Gastrocnemius medialis (tissue), 4 donors: ENCODE measurements around the gene AMN. TPM values are rescaled to one million over a fixed set of nuclear protein-coding genes. Genes with fewer than 3 reads are reported as not detected.

Source experiments
- ATAC-seq, 2 donors: fragments of 150-250 bp; one replicate each; pipeline ENCODE4 v1.9.1; 2016
- DNase-seq, 2 donors: peaks; one replicate each; pipeline ENCODE4 v3.0.0-alpha.2; 2019
- H3K27ac ChIP-seq, 4 donors: fragments of 200-600 bp; sonication (generic); 1 replicate in 1 of 4; 2 replicates in 3 of 4; pipeline ENCODE4 v1.5.1; 2016 to 2018; ENCODE audit warnings: mild to moderate bottlenecking in 2 of 4, moderate library complexity in 1 of 4
- H3K27me3 ChIP-seq, 3 donors: fragments of 200-600 bp; sonication (generic) in 2 of 3; 1 replicate in 1 of 3; 2 replicates in 2 of 3; pipeline versions ENCODE4 v1.5.1 to v1.6.0; 2016 to 2019; ENCODE audit warnings: mild to moderate bottlenecking in 1 of 3, moderate library complexity in 1 of 3
- H3K36me3 ChIP-seq, 2 donors: fragments of 200-600 bp; sonication (generic) in 1 of 2; one replicate each; pipeline ENCODE4 v1.5.1; 2017 to 2018
- H3K4me1 ChIP-seq, 2 donors: fragments of 200-600 bp; sonication (generic) in 1 of 2; one replicate each; pipeline ENCODE4 v1.5.1; 2016 to 2017; ENCODE audit warnings: mild to moderate bottlenecking in 2 of 2
- H3K4me3 ChIP-seq, 4 donors: fragments of 200-600 bp; sonication (generic) in 3 of 4; 1 replicate in 1 of 4; 2 replicates in 3 of 4; pipeline ENCODE4 v1.5.1; 2016 to 2019; ENCODE audit warnings: mild to moderate bottlenecking in 2 of 4
- H3K9me3 ChIP-seq, 3 donors: fragments of 200-600 bp; sonication (generic) in 2 of 3; 1 replicate in 1 of 3; 2 replicates in 2 of 3; pipeline ENCODE4 v1.5.1; 2016 to 2019
- POLR2A ChIP-seq, 2 donors: fragments of 450-650 bp; IDR thresholded peaks; one replicate each; pipeline ENCODE4 v1.6.1; 2017; ENCODE audit warnings: antibody characterized with exemption in 2 of 2, mild to moderate bottlenecking in 2 of 2, moderate library complexity in 2 of 2
- in situ Hi-C, 4 donors: fragments of 200-750 bp; cut with MboI; loops; one replicate each; pipeline versions ENCODE4 v1.15.0 to v1.8.0; 2017; ENCODE audit warnings: low sequenced_read_pairs in 4 of 4
- intact Hi-C: fragments of 100-400 bp; cut with DNase I; formaldehyde crosslinking; loops from one replicate; pipeline ENCODE4 v1.15.1; 2023; ENCODE audit warnings: low total_unique reads
- total RNA-seq, 4 donors: library from RNA; depleted of rRNA; stranded (reverse); fragments of >200 nt; gene quantifications; one replicate each; pipeline versions ENCODE4 v1.1.0 to v1.2.3, GENCODE V29; 2016
- TF ChIP-seq, protein P1 (sequence below), 5 experiments: fragments of 450-650 bp in 3 of 5; fragments of 200-600 bp in 2 of 5; sonication (generic) in 2 of 5; IDR thresholded peaks in 4 of 5; conservative IDR thresholded peaks in 1 of 5; 1 replicate in 4 of 5; 2 replicates in 1 of 5; pipeline ENCODE4 v1.5.1; 2016 to 2019; ENCODE audit warnings: antibody characterized with exemption in 5 of 5, mild to moderate bottlenecking in 3 of 5, moderate library complexity in 3 of 5

The AMN gene
- total RNA-seq, 4 donors from 2014 or later = 0.42 to 4.3 TPM; not detected in 2

DNA sequence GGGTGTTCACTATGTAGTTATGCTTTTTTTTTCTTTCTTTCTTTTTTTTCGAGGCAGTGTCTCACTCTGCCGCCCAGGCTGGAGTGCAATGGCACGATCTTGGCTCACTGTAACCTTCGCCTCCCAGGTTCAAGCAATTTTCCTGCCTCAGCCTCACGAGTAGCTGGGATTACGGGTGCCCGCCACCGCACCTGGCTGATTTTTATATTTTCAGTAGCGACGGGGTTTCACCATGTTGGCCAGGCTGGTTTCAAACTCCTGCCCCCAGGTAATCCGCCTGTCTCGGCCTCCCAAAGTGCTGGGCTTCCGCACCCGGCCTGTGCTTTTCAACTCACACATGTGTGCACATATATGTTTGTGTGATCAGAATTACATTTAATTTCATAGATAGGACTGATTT lies 38.9 kb upstream of the AMN start:
- ATAC-seq = no peak
- Histone ChIP-seq H3K9me3 (no peaks in the 10 kb centered on the region), H3K4me1 (peaks cover 6 to 8% of the 10 kb centered on the region in 2 donors), H3K36me3 (peaks cover 0 to 9% of the 10 kb centered on the region in 2 donors), H3K27ac (no peak overlapping the region), H3K27me3 (no peaks in the 10 kb centered on the region), H3K4me3 (no peak overlapping the region)
- TF ChIP-seq, protein P1, sequence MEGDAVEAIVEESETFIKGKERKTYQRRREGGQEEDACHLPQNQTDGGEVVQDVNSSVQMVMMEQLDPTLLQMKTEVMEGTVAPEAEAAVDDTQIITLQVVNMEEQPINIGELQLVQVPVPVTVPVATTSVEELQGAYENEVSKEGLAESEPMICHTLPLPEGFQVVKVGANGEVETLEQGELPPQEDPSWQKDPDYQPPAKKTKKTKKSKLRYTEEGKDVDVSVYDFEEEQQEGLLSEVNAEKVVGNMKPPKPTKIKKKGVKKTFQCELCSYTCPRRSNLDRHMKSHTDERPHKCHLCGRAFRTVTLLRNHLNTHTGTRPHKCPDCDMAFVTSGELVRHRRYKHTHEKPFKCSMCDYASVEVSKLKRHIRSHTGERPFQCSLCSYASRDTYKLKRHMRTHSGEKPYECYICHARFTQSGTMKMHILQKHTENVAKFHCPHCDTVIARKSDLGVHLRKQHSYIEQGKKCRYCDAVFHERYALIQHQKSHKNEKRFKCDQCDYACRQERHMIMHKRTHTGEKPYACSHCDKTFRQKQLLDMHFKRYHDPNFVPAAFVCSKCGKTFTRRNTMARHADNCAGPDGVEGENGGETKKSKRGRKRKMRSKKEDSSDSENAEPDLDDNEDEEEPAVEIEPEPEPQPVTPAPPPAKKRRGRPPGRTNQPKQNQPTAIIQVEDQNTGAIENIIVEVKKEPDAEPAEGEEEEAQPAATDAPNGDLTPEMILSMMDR (IDR thresholded peaks at IDR 0.05 in 4 of 5, conservative IDR thresholded peaks at IDR 0.05 in 1 of 5) = no peak
- no peak for TF ChIP-seq POLR2A (IDR thresholded peaks at IDR 0.05)
- in situ Hi-C loops = no loop called here
- intact Hi-C loops = no loop called here
- DNase-seq = no peak

DNA sequence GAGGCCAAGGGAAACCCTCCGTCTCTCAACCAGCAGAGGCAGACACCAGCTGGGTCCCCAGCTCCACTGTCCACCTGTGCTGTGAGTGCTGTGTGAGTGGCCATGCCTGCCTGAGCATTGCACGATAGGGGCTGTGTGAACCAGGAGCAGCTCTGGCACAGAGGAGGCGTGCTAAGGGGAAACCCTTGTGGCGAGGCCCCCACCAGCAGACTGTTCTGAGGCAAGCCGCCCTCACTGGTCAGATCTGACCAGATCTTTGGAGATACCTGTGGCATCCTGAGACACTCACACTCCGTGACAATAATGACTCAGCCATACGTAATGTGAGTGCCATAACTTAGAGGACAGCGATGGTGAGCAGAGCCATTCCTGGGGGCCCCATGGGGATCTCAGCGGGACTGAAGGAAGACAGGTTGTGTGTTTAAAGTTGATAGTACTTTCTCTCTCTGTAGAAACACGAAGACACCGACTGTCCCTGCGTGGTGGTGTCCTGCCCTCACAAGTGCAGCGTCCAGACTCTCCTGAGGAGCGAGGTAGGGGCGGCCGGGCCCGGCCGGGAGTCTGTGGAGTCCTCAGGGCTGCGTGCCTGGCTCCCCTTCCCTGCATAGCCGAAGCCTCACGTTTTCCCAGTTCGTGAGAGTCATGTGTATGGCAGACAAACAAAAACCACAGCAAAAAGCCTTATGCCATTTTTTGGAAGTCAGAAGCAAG lies 36.6 kb upstream of the AMN start:
- TF ChIP-seq, protein P1 (IDR thresholded peaks at IDR 0.05 in 4 of 5, conservative IDR thresholded peaks at IDR 0.05 in 1 of 5) = no peak
- TF ChIP-seq POLR2A (IDR thresholded peaks at IDR 0.05) = no peak
- in situ Hi-C loops = no loop called here
- Histone ChIP-seq H3K36me3 (peaks cover 0 to 16% of the 10 kb centered on the region in 2 donors), H3K27me3 (no peaks in the 10 kb centered on the region), H3K4me1 (peaks cover 6 to 8% of the 10 kb centered on the region in 2 donors), H3K4me3 (no peak overlapping the region), H3K9me3 (no peaks in the 10 kb centered on the region), H3K27ac (no peak overlapping the region)
- DNase-seq = no peak
- no peak for ATAC-seq
- intact Hi-C loops = no loop called here

DNA sequence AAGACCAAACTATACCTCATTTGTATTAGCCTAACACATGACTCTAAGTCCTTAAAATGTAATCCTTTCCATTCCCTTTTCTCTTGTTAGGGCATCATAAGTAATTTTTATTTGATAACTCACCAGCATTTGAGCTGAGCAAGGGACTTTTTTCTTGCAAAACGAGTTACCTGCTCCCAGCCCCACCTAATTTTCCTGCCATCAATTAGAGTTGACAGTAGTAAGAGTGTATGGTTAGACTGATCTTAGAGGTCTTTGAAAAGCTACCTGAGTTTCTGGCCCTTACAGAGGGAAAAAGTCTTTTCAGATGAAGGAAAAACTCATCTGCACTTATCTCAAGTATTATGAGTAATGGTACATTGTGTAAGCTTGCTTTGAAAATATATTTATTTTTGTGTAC lies 33.7 kb upstream of the AMN start:
- Histone ChIP-seq H3K9me3 (no peaks in the 10 kb centered on the region), H3K27ac (no peak overlapping the region), H3K27me3 (no peaks in the 10 kb centered on the region), H3K36me3 (peaks cover 0 to 16% of the 10 kb centered on the region in 2 donors), H3K4me1 (no peaks in the 10 kb centered on the region), H3K4me3 (no peak overlapping the region)
- ATAC-seq (no peak), DNase-seq (no peak)
- TF ChIP-seq, protein P1 (IDR thresholded peaks at IDR 0.05 in 4 of 5, conservative IDR thresholded peaks at IDR 0.05 in 1 of 5) = no peak
- no peak for TF ChIP-seq POLR2A (IDR thresholded peaks at IDR 0.05)
- in situ Hi-C loops (no loop called here), intact Hi-C loops (no loop called here)

DNA sequence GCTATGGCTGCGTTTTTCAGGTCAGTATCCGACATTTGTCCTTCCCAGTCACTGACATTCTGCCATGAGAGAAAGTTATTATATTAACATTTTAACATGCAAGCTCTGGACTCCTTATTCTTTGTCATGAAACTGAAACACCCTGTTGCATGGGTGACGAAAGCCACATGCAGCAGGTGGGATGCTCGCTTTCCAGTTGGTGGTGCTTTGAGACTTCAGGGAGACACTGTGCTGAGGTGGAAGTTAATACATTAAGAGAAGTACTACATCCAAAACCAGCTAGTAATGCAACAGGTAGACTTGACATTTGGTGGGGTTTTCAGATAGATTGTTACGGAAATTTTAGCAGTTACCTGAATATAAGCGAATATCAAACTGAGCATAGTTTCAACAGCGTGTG lies 32.8 kb upstream of the AMN start:
- no peaks in the 10 kb centered on the region for H3K27me3 ChIP-seq
- H3K36me3 ChIP-seq = peaks cover 0 to 16% of the 10 kb centered on the region in 2 donors
- ATAC-seq = no peak
- no peaks in the 10 kb centered on the region for H3K4me1 ChIP-seq
- H3K27ac ChIP-seq = no peak overlapping the region
- no peak for DNase-seq
- in situ Hi-C loops (no loop called here), intact Hi-C loops (no loop called here)
- no peak for TF ChIP-seq POLR2A (IDR thresholded peaks at IDR 0.05)
- TF ChIP-seq, protein P1 (IDR thresholded peaks at IDR 0.05 in 4 of 5, conservative IDR thresholded peaks at IDR 0.05 in 1 of 5) = no peak
- H3K9me3 ChIP-seq = no peaks in the 10 kb centered on the region
- H3K4me3 ChIP-seq = no peak overlapping the region

DNA sequence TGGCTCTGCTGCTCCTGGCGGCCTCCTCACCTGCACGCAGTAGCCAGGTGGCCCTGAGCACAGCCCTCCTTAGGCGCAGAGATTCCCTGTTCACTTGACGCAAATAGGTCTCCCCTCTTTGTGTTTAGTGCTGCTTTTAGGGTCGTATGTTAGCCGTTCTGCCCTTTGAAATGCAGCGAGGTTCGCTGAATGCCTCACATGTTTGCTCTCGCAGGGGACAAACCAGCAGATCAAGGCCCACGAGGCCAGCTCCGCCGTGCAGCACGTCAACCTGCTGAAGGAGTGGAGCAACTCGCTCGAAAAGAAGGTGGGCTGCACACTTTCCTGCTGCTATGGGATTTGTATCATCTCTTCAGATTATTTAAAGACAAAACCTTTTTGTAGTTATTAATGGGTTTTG lies 31.4 kb upstream of the AMN start:
- Histone ChIP-seq H3K27me3 (no peaks in the 10 kb centered on the region), H3K9me3 (no peaks in the 10 kb centered on the region), H3K27ac (no peak overlapping the region), H3K36me3 (peaks cover 0 to 20% of the 10 kb centered on the region in 2 donors), H3K4me1 (no peaks in the 10 kb centered on the region), H3K4me3 (no peak overlapping the region)
- DNase-seq = no peak
- no peak for ATAC-seq
- no peak for TF ChIP-seq POLR2A (IDR thresholded peaks at IDR 0.05)
- TF ChIP-seq, protein P1 (IDR thresholded peaks at IDR 0.05 in 4 of 5, conservative IDR thresholded peaks at IDR 0.05 in 1 of 5) = no peak
- in situ Hi-C loops (no loop called here), intact Hi-C loops (no loop called here)
